GM12801 (cell line): Measurements from ENCODE around the gene INAFM2.

ENCODE experiments used
- TF ChIP-seq, protein P1 (sequence below): IDR thresholded peaks from one replicate; pipeline ENCODE4 v1.5.1; 2011; ENCODE audit warnings: control low read depth; ENCODE audit not compliant: insufficient read length; ENCODE audit errors: extremely low read depth

INAFM2 gene

DNA sequence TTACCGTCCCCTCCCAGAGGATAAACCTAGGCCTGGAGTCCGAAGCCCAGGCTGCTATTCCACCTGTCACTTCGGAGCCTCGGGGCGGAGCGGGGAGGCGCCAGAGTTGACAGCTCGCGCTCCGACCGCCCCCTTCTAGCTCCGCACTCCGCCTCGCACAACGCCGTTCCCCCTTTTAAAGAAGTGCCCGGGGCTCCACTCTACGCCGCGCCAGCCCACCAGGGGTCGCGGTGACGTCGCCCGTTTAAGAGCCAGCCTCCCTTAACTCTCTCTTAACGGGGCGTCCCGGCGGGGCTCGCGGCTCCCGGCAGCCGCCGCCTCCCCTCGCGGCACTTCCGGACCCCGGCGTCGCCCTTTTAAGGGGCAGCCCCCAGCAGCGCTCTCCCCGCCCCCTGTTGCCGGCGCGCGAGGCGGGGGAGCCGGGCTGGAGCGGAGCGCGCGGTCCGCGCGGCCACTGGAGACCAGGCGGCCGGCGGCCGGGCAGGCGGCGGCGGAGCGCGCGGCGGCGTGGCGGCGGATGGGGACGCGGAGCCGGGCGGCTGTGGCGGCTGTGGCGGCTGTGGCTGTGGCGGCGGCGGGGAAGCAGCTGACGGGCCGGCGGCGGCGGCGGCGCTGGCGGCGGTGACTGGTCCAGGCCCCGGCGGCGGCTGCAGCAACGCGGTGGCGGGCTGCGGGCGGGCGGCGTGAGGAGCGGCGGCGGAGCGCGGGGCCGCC is at the start of gene INAFM2:
INAFM2 (plus strand) TSS at position 454 of the 714 bp plus-strand sequence. CDS start 364 bp downstream, outside the sequence.
- TF ChIP-seq, protein P1, sequence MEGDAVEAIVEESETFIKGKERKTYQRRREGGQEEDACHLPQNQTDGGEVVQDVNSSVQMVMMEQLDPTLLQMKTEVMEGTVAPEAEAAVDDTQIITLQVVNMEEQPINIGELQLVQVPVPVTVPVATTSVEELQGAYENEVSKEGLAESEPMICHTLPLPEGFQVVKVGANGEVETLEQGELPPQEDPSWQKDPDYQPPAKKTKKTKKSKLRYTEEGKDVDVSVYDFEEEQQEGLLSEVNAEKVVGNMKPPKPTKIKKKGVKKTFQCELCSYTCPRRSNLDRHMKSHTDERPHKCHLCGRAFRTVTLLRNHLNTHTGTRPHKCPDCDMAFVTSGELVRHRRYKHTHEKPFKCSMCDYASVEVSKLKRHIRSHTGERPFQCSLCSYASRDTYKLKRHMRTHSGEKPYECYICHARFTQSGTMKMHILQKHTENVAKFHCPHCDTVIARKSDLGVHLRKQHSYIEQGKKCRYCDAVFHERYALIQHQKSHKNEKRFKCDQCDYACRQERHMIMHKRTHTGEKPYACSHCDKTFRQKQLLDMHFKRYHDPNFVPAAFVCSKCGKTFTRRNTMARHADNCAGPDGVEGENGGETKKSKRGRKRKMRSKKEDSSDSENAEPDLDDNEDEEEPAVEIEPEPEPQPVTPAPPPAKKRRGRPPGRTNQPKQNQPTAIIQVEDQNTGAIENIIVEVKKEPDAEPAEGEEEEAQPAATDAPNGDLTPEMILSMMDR, result no peak

GRCh38 chr15:40274350-40275274 is 48.9 kb upstream of the INAFM2 start:
- TF ChIP-seq, protein P1, result peak; percentile 100

GRCh38 chr15:40275523-40275922 is 48.0 kb upstream of the INAFM2 start:
- TF ChIP-seq, protein P1, result no peak

GRCh38 chr15:40275954-40276353 is 47.5 kb upstream of the INAFM2 start:
- TF ChIP-seq, protein P1, result no peak

- TF ChIP-seq, protein P1, result no peak
Measured at GRCh38 chr15:40276927-40277326, 46.6 kb upstream of the INAFM2 start.

- TF ChIP-seq, protein P1, result no peak
Measured at GRCh38 chr15:40277471-40277870, 46.0 kb upstream of the INAFM2 start.

- TF ChIP-seq, protein P1, result no peak
Measured at GRCh38 chr15:40278026-40278425, 45.5 kb upstream of the INAFM2 start.
